ENCODE results near the gene TPGS2.
"Not testable (repeated sequence)": the region's sequence is repeated elsewhere in the genome, so short reads cannot be mapped to it uniquely, and the experiment has no call there.

Gene TPGS2

GRCh38 chr18:36828630-36829361, at the start of gene TPGS2, which contains the start of gene KIAA1328:
Gene TPGS2 (minus strand): TSS chr18:36829002. CDS start chr18:36828767, 235 bp downstream.
Gene KIAA1328 (plus strand): TSS chr18:36829127. CDS start chr18:36829139, 12 bp downstream.
- DNase-seq (ENCODE audit: low read depth in 3 of 3, low spot score in 1 of 3) = peak; percentile 62 to 74 (median 71)

GRCh38 chr18:36873826-36874225, 45.0 kb upstream of the TPGS2 start:
- DNase-seq (ENCODE audit: low read depth in 3 of 3, low spot score in 1 of 3) = not testable (repeated sequence)

GRCh38 chr18:36872329-36872728, 43.5 kb upstream of the TPGS2 start:
- no peak for DNase-seq (ENCODE audit: low read depth in 3 of 3, low spot score in 1 of 3)

- DNase-seq (ENCODE audit: low read depth in 3 of 3, low spot score in 1 of 3) = no peak
Measured at GRCh38 chr18:36871801-36872200, 43.0 kb upstream of the TPGS2 start.

GRCh38 chr18:36867056-36867455, 38.3 kb upstream of the TPGS2 start:
- no peak for DNase-seq (ENCODE audit: low read depth in 3 of 3, low spot score in 1 of 3)

GRCh38 chr18:36862182-36862581, 33.4 kb upstream of the TPGS2 start:
- DNase-seq (ENCODE audit: low read depth in 3 of 3, low spot score in 1 of 3) = no peak

GRCh38 chr18:36856815-36857214, 28.0 kb upstream of the TPGS2 start:
- no peak for DNase-seq (ENCODE audit: low read depth in 3 of 3, low spot score in 1 of 3)

- no peak for DNase-seq (ENCODE audit: low read depth in 3 of 3, low spot score in 1 of 3)
Measured at GRCh38 chr18:36851202-36851590, 22.4 kb upstream of the TPGS2 start.

- no peak for DNase-seq (ENCODE audit: low read depth in 3 of 3, low spot score in 1 of 3)
Measured at GRCh38 chr18:36850527-36851201, 21.9 kb upstream of the TPGS2 start.

- no peak for DNase-seq (ENCODE audit: low read depth in 3 of 3, low spot score in 1 of 3)
Measured at GRCh38 chr18:36849288-36850006, 20.6 kb upstream of the TPGS2 start.

GRCh38 chr18:36848609-36849008, 19.8 kb upstream of the TPGS2 start:
- DNase-seq (ENCODE audit: low read depth in 3 of 3, low spot score in 1 of 3) = no peak

GRCh38 chr18:36843784-36844183, 15.0 kb upstream of the TPGS2 start:
- no peak for DNase-seq (ENCODE audit: low read depth in 3 of 3, low spot score in 1 of 3)

- DNase-seq (ENCODE audit: low read depth in 3 of 3, low spot score in 1 of 3) = no peak
Measured at GRCh38 chr18:36843199-36843598, 14.4 kb upstream of the TPGS2 start.

GRCh38 chr18:36839835-36840234, 11.0 kb upstream of the TPGS2 start:
- DNase-seq (ENCODE audit: low read depth in 3 of 3, low spot score in 1 of 3) = no peak

GRCh38 chr18:36835927-36836326, 7.1 kb upstream of the TPGS2 start:
- DNase-seq (ENCODE audit: low read depth in 3 of 3, low spot score in 1 of 3) = no peak

- no peak for DNase-seq (ENCODE audit: low read depth in 3 of 3, low spot score in 1 of 3)
Measured at GRCh38 chr18:36833120-36833519, 4.3 kb upstream of the TPGS2 start.

GRCh38 chr18:36831139-36831538, 2.3 kb upstream of the TPGS2 start:
- DNase-seq (ENCODE audit: low read depth in 3 of 3, low spot score in 1 of 3) = no peak

- no peak for DNase-seq (ENCODE audit: low read depth in 3 of 3, low spot score in 1 of 3)
Measured at GRCh38 chr18:36830158-36830495, 1.3 kb upstream of the TPGS2 start.

GRCh38 chr18:36829362-36830157, 758 bp upstream of the TPGS2 start:
- DNase-seq (ENCODE audit: low read depth in 3 of 3, low spot score in 1 of 3) = no peak

- DNase-seq (ENCODE audit: low read depth in 3 of 3, low spot score in 1 of 3) = no peak
Measured at GRCh38 chr18:36828157-36828629, 609 bp downstream of the TPGS2 start.

- DNase-seq (ENCODE audit: low read depth in 3 of 3, low spot score in 1 of 3) = no peak
Measured at GRCh38 chr18:36826556-36826955, 2.2 kb downstream of the TPGS2 start.

Measured in stimulated activated CD4-positive, alpha-beta T cell treated with anti-CD3 and anti-CD28 coated beads, TNF-alpha, amount 100 ng/mL, for 1 hour (primary cell).